Skeletal muscle satellite cell (primary cell): ENCODE measurements around the gene THAP7. TPM values are rescaled to one million over a fixed set of nuclear protein-coding genes. Genes with fewer than 3 reads are reported as not detected.

Source experiments
- H3K27me3 ChIP-seq: 2 replicates; pipeline ENCODE4 v1.7.0; 2013; ENCODE audit warnings: low read length; ENCODE audit not compliant: control insufficient read depth, insufficient read depth
- H3K36me3 ChIP-seq: 2 replicates; pipeline ENCODE4 v1.7.0; 2013; ENCODE audit warnings: mild to moderate bottlenecking, control low read depth, low read length; ENCODE audit not compliant: insufficient read depth
- H3K4me1 ChIP-seq: 2 replicates; pipeline ENCODE4 v1.7.0; 2013; ENCODE audit warnings: low read length; ENCODE audit not compliant: control insufficient read depth, insufficient read depth
- H3K4me2 ChIP-seq: 2 replicates; pipeline ENCODE4 v1.7.0; 2013; ENCODE audit warnings: mild to moderate bottlenecking, low read length
- H3K4me3 ChIP-seq: 2 replicates; pipeline ENCODE4 v1.7.0; 2013; ENCODE audit warnings: low read length
- H3K9ac ChIP-seq: 2 replicates; pipeline ENCODE4 v1.7.0; 2013; ENCODE audit warnings: mild to moderate bottlenecking, low read depth, low read length, moderate library complexity
- H3K9me3 ChIP-seq: replicated peaks from 2 replicates; pipeline ENCODE4 v1.7.0; 2013; ENCODE audit warnings: mild to moderate bottlenecking, control low read depth, low read length
- small RNA-seq: library from RNA; depleted of rRNA; stranded (forward); fragments of <200 nt; gene quantifications from one replicate; pipeline ENCODE3, GENCODE V24; 2012

Gene THAP7

GRCh38 chr22:20951151-20951931, 50.6 kb downstream of the THAP7 start:
- H3K4me1 ChIP-seq: peaks cover 12% of the 10 kb centered on the region
- peaks cover 55% of the 10 kb centered on the region for H3K36me3 ChIP-seq
- H3K4me3 ChIP-seq: no peak overlapping the region
- H3K4me2 ChIP-seq: no peak overlapping the region
- H3K9ac ChIP-seq: no peak overlapping the region
- H3K27me3 ChIP-seq: no peaks in the 10 kb centered on the region
- H3K9me3 ChIP-seq: no peaks in the 10 kb centered on the region

- Histone ChIP-seq H3K4me2 (no peak overlapping the region), H3K9ac (no peak overlapping the region), H3K27me3 (no peaks in the 10 kb centered on the region), H3K4me1 (peaks cover 24% of the 10 kb centered on the region), H3K4me3 (no peak overlapping the region), H3K36me3 (peaks cover 55% of the 10 kb centered on the region), H3K9me3 (no peaks in the 10 kb centered on the region)
These were observed 52.2 kb downstream of the THAP7 start for GRCh38 chr22:20949698-20950183.

Small RNA genes lying within 50 kb of the gene (small RNA-seq; reads per million reads assigned to genes)
- gene MIR649: not detected
